Liver (tissue), 9 donors: Measurements from ENCODE around the gene ASB5. TPM values are rescaled to one million over a fixed set of nuclear protein-coding genes. Genes with fewer than 3 reads are reported as not detected.

Experiments
- DNase-seq: peaks from one replicate; pipeline ENCODE4 v3.0.0-alpha.2; 2017; ENCODE audit warnings: low spot score
- H3K27ac ChIP-seq, 2 donors: one replicate each; pipeline ENCODE4 v1.7.0; 2013; ENCODE audit warnings: inconsistent platforms in 2 of 2, low read length in 2 of 2, control low read depth in 1 of 2, low read depth in 1 of 2, mild to moderate bottlenecking in 1 of 2
- H3K27me3 ChIP-seq, 4 donors: one replicate each; pipeline versions ENCODE4 v1.6.1 to v1.7.0; 2013; ENCODE audit warnings: low read length in 3 of 4, inconsistent platforms in 1 of 4, mild to moderate bottlenecking in 1 of 4, moderate library complexity in 1 of 4; ENCODE audit not compliant: control insufficient read depth in 4 of 4, insufficient read depth in 4 of 4
- H3K36me3 ChIP-seq, 4 donors: one replicate each; pipeline versions ENCODE4 v1.6.1 to v1.7.0; 2013; ENCODE audit warnings: low read length in 3 of 4, mild to moderate bottlenecking in 3 of 4, low read depth in 1 of 4, moderate library complexity in 1 of 4; ENCODE audit not compliant: control insufficient read depth in 4 of 4, insufficient read depth in 3 of 4
- H3K4me1 ChIP-seq, 4 donors: one replicate each; pipeline versions ENCODE4 v1.6.1 to v1.7.0; 2013; ENCODE audit warnings: low read length in 3 of 4, mild to moderate bottlenecking in 3 of 4, moderate library complexity in 1 of 4; ENCODE audit not compliant: control insufficient read depth in 4 of 4, insufficient read depth in 4 of 4
- H3K4me3 ChIP-seq, 3 donors: one replicate each; pipeline versions ENCODE4 v1.6.1 to v1.7.0; 2013; ENCODE audit warnings: low read length in 3 of 3, control low read depth in 1 of 3, low read depth in 1 of 3, mild to moderate bottlenecking in 1 of 3
- H3K9ac ChIP-seq, 2 donors: one replicate each; pipeline ENCODE4 v1.7.0; 2013; ENCODE audit warnings: low read length in 2 of 2, mild to moderate bottlenecking in 2 of 2, moderate library complexity in 2 of 2, control low read depth in 1 of 2, low read depth in 1 of 2
- H3K9me3 ChIP-seq, 4 donors: one replicate each; pipeline versions ENCODE4 v1.6.1 to v1.7.0; 2013; ENCODE audit warnings: low read length in 3 of 4; ENCODE audit not compliant: control insufficient read depth in 4 of 4
- ATF3 ChIP-seq: IDR thresholded peaks from 2 replicates; pipeline ENCODE4 v1.6.1; 2016; ENCODE audit warnings: antibody characterized with exemption
- EGR1 ChIP-seq, 2 donors: IDR thresholded peaks; 2 replicates each; pipeline ENCODE4 v1.6.1; 2016 to 2018; ENCODE audit warnings: antibody characterized with exemption in 2 of 2, low read depth in 2 of 2
- FOXA1 ChIP-seq: IDR thresholded peaks from 2 replicates; pipeline ENCODE4 v1.6.1; 2016; ENCODE audit warnings: antibody characterized with exemption
- FOXA2 ChIP-seq: IDR thresholded peaks from 2 replicates; pipeline ENCODE4 v1.6.1; 2016; ENCODE audit warnings: antibody characterized with exemption
- GABPA ChIP-seq, 2 donors: IDR thresholded peaks in 1 of 2; conservative IDR thresholded peaks in 1 of 2; 2 replicates each; pipeline ENCODE4 v1.6.1; 2016; ENCODE audit warnings: antibody characterized with exemption in 2 of 2, mild to moderate bottlenecking in 1 of 2, moderate library complexity in 1 of 2
- HNF4A ChIP-seq, 2 donors: conservative IDR thresholded peaks; 2 replicates each; pipeline ENCODE4 v1.6.1; 2016; ENCODE audit warnings: antibody characterized with exemption in 2 of 2, mild to moderate bottlenecking in 2 of 2
- HNF4G ChIP-seq: IDR thresholded peaks from 2 replicates; pipeline ENCODE4 v1.6.1; 2016; ENCODE audit warnings: antibody characterized with exemption
- JUND ChIP-seq, 2 donors: IDR thresholded peaks; 2 replicates each; pipeline ENCODE4 v1.6.1; 2016; ENCODE audit warnings: antibody characterized with exemption in 2 of 2
- NR2F2 ChIP-seq: IDR thresholded peaks from 2 replicates; pipeline ENCODE4 v1.6.1; 2016; ENCODE audit warnings: antibody characterized with exemption
- RAD21 ChIP-seq, 2 donors: IDR thresholded peaks; 2 replicates each; pipeline ENCODE4 v1.6.1; 2016; ENCODE audit warnings: antibody characterized with exemption in 2 of 2, mild to moderate bottlenecking in 2 of 2
- REST ChIP-seq: IDR thresholded peaks from 2 replicates; pipeline ENCODE4 v1.6.1; 2016; ENCODE audit warnings: antibody characterized with exemption, mild to moderate bottlenecking
- RXRA ChIP-seq, 2 donors: IDR thresholded peaks; 2 replicates each; pipeline ENCODE4 v1.6.1; 2017 to 2018; ENCODE audit warnings: antibody characterized with exemption in 2 of 2, mild to moderate bottlenecking in 1 of 2
- SP1 ChIP-seq: IDR thresholded peaks from 2 replicates; pipeline ENCODE4 v1.6.1; 2018; ENCODE audit warnings: antibody characterized with exemption, mild to moderate bottlenecking
- TAF1 ChIP-seq: conservative IDR thresholded peaks from 2 replicates; pipeline ENCODE4 v1.6.1; 2016; ENCODE audit warnings: antibody characterized with exemption, mild to moderate bottlenecking
- YY1 ChIP-seq: IDR thresholded peaks from 2 replicates; pipeline ENCODE4 v1.6.1; 2016; ENCODE audit warnings: antibody characterized with exemption, mild to moderate bottlenecking
- WGBS: extraction: QIAGEN DNeasy Blood & Tissue Kit; methylation state at CpG from one replicate; pipeline ENCODE4 v1.1.7; 2013; 5-methylcytosine and 5-hydroxymethylcytosine counted together
- polyA plus RNA-seq, 2 donors: library from polyadenylated mRNA; stranded (reverse) in 1 of 2; unstranded in 1 of 2; fragments of 200-250 nt in 1 of 2; fragments of >200 nt in 1 of 2; fragmentation: Nextera tagmentation in 1 of 2; extraction: Ambion mirVana in 1 of 2; gene quantifications; one replicate each; pipeline versions ENCODE4 v1.2.1 to v1.2.3, GENCODE V29; 2013 to 2015
- total RNA-seq, 2 donors: library from RNA; depleted of rRNA; stranded (reverse); fragments of >200 nt; gene quantifications; one replicate each; pipeline ENCODE4 v1.2.3, GENCODE V29; 2014
- TF ChIP-seq, protein P1 (sequence below): IDR thresholded peaks from 2 replicates; pipeline ENCODE4 v1.6.1; 2016; ENCODE audit warnings: antibody characterized with exemption
- TF ChIP-seq, protein P2 (sequence below): fragments of 150-350 bp; IDR thresholded peaks from 2 replicates; pipeline ENCODE4 v1.5.1; 2017; ENCODE audit warnings: improper control_type of control experiment, low read depth, low read length; ENCODE audit not compliant: missing input control
- donor health status: healthy.
- donor health status: healthy.
- donor health status: healthy.
- donor health status: healthy.
- donor health status: healthy.

ASB5 gene
- total and polyA plus RNA-seq, 4 donors: 0.05 TPM; not detected in 3

- DNase-seq: no peak
- H3K4me3 ChIP-seq: no peak overlapping the region
- no peak overlapping the region for H3K9ac ChIP-seq
- TF ChIP-seq TAF1: no peak
- TF ChIP-seq REST: no peak
- TF ChIP-seq HNF4G: no peak
- TF ChIP-seq HNF4A (conservative IDR thresholded peaks at IDR 0.05): no peak
- no peak for TF ChIP-seq RXRA (IDR thresholded peaks at IDR 0.05)
- no peak for TF ChIP-seq RAD21 (IDR thresholded peaks at IDR 0.05)
- no peak for TF ChIP-seq FOXA1
- TF ChIP-seq NR2F2: no peak
- TF ChIP-seq, protein P1, sequence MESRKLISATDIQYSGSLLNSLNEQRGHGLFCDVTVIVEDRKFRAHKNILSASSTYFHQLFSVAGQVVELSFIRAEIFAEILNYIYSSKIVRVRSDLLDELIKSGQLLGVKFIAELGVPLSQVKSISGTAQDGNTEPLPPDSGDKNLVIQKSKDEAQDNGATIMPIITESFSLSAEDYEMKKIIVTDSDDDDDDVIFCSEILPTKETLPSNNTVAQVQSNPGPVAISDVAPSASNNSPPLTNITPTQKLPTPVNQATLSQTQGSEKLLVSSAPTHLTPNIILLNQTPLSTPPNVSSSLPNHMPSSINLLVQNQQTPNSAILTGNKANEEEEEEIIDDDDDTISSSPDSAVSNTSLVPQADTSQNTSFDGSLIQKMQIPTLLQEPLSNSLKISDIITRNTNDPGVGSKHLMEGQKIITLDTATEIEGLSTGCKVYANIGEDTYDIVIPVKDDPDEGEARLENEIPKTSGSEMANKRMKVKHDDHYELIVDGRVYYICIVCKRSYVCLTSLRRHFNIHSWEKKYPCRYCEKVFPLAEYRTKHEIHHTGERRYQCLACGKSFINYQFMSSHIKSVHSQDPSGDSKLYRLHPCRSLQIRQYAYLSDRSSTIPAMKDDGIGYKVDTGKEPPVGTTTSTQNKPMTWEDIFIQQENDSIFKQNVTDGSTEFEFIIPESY: no peak
- no peak for TF ChIP-seq FOXA2
- no peak for TF ChIP-seq JUND (IDR thresholded peaks at IDR 0.05)
- TF ChIP-seq YY1: no peak
- no peak for TF ChIP-seq SP1
- 75% methylated on average over 4 of the region's 4 CpGs for WGBS
- H3K27me3 ChIP-seq: no peaks in the 10 kb centered on the region
- H3K36me3 ChIP-seq: no peaks in the 10 kb centered on the region
- H3K4me1 ChIP-seq: no peaks in the 10 kb centered on the region
- H3K27ac ChIP-seq: no peak overlapping the region
- no peaks in the 10 kb centered on the region for H3K9me3 ChIP-seq
Observed at GRCh38 chr4:176230836-176231235, 38.2 kb downstream of the ASB5 start.

DNA sequence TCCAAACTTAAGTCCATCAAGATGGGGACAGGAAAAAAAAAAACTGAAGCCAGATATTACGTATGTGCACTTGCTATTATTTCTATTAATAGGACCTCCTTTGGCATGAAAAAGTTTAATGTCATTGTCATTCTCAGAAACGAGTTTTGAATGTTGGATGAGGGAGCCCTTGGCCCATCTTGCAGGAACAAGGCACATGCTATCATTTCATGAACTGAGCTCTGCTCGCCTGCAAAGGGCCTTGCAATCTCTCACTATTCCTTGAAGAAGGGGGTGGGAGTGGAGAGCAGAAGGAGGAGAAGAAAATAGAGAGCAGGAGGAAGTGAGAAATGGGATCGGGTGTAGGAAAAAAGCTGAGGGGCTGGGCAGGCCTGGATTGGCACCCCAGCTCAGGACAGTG is 39.4 kb downstream of the ASB5 start:
- Histone ChIP-seq H3K4me3 (no peak overlapping the region), H3K9ac (no peak overlapping the region), H3K9me3 (no peaks in the 10 kb centered on the region), H3K27me3 (no peaks in the 10 kb centered on the region), H3K27ac (no peak overlapping the region), H3K4me1 (no peaks in the 10 kb centered on the region), H3K36me3 (no peaks in the 10 kb centered on the region)
- TF ChIP-seq GABPA (IDR thresholded peaks at IDR 0.05 in 1 of 2, conservative IDR thresholded peaks at IDR 0.05 in 1 of 2): no peak
- TF ChIP-seq HNF4G: no peak
- no peak for TF ChIP-seq EGR1 (IDR thresholded peaks at IDR 0.05; ENCODE audit: low read depth in 2 of 2)
- no peak for TF ChIP-seq REST
- TF ChIP-seq ATF3: no peak
- TF ChIP-seq, protein P2, sequence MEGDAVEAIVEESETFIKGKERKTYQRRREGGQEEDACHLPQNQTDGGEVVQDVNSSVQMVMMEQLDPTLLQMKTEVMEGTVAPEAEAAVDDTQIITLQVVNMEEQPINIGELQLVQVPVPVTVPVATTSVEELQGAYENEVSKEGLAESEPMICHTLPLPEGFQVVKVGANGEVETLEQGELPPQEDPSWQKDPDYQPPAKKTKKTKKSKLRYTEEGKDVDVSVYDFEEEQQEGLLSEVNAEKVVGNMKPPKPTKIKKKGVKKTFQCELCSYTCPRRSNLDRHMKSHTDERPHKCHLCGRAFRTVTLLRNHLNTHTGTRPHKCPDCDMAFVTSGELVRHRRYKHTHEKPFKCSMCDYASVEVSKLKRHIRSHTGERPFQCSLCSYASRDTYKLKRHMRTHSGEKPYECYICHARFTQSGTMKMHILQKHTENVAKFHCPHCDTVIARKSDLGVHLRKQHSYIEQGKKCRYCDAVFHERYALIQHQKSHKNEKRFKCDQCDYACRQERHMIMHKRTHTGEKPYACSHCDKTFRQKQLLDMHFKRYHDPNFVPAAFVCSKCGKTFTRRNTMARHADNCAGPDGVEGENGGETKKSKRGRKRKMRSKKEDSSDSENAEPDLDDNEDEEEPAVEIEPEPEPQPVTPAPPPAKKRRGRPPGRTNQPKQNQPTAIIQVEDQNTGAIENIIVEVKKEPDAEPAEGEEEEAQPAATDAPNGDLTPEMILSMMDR: no peak
- TF ChIP-seq NR2F2: no peak
- TF ChIP-seq TAF1: no peak
- no peak for TF ChIP-seq JUND (IDR thresholded peaks at IDR 0.05)
- no peak for TF ChIP-seq FOXA1
- TF ChIP-seq RXRA (IDR thresholded peaks at IDR 0.05): no peak
- no peak for TF ChIP-seq HNF4A (conservative IDR thresholded peaks at IDR 0.05)
- TF ChIP-seq FOXA2: no peak
- no peak for TF ChIP-seq RAD21 (IDR thresholded peaks at IDR 0.05)
- TF ChIP-seq YY1: no peak
- 72% methylated on average over 4 of the region's 4 CpGs for WGBS
- DNase-seq: no peak
